C1 segment of cervical spinal cord (tissue), 14 donors: ENCODE results near the gene KATNB1.
"Not testable (repeated sequence)": the region's sequence is repeated elsewhere in the genome, so short reads cannot be mapped to it uniquely, and the experiment has no call there.

Experiments
- DNase-seq, 14 donors: peaks; one replicate each; lab custom pipeline; 2025; lab: John Stamatoyannopoulos, UW

KATNB1 gene

GRCh38 chr16:57725151-57725550 is 10.4 kb upstream of the KATNB1 start:
- DNase-seq = no peak

GRCh38 chr16:57725554-57725953 is 10.0 kb upstream of the KATNB1 start:
- DNase-seq = no peak

- no peak for DNase-seq
Observed at GRCh38 chr16:57725976-57726375, 9.6 kb upstream of the KATNB1 start.

- DNase-seq = no peak
Observed at GRCh38 chr16:57726433-57726947, 9.1 kb upstream of the KATNB1 start.

- DNase-seq = no peak
Observed at GRCh38 chr16:57727610-57728009, 8.0 kb upstream of the KATNB1 start.

GRCh38 chr16:57728336-57729181 is 7.0 kb upstream of the KATNB1 start:
- no peak for DNase-seq

GRCh38 chr16:57729182-57729484 is 6.4 kb upstream of the KATNB1 start:
- DNase-seq = no peak

- DNase-seq = not testable (repeated sequence)
Observed at GRCh38 chr16:57729852-57730251, 5.7 kb upstream of the KATNB1 start.

- DNase-seq = no peak
Observed at GRCh38 chr16:57730771-57731730, 4.5 kb upstream of the KATNB1 start.

GRCh38 chr16:57732037-57732436 is 3.5 kb upstream of the KATNB1 start:
- no peak for DNase-seq

- no peak for DNase-seq
Observed at GRCh38 chr16:57732714-57733113, 2.9 kb upstream of the KATNB1 start.

- no peak for DNase-seq
Observed at GRCh38 chr16:57734308-57734924, 1.2 kb upstream of the KATNB1 start.

- peak; percentile 90 to 100 (median 99) for DNase-seq
Observed at GRCh38 chr16:57734925-57735754, 430 bp upstream of the KATNB1 start.

- DNase-seq = peak in 4 of 14 donors; percentile 9 to 33 (median 17)
Observed at GRCh38 chr16:57736419-57737351, 1.1 kb downstream of the KATNB1 start.

GRCh38 chr16:57738844-57739243 is 3.3 kb downstream of the KATNB1 start:
- DNase-seq = no peak

- DNase-seq = no peak
Observed at GRCh38 chr16:57739756-57740422, 4.3 kb downstream of the KATNB1 start.

GRCh38 chr16:57740423-57741071 is 5.0 kb downstream of the KATNB1 start:
- no peak for DNase-seq

- DNase-seq = peak in 1 of 14 donors; percentile 12
Observed at GRCh38 chr16:57741660-57742191, 6.2 kb downstream of the KATNB1 start.
